GM19438 (cell line): Measurements from ENCODE around the gene SYT13.

Source experiments
- ATAC-seq: cut with Tn5 transposase; IDR thresholded peaks from one replicate; pipeline ENCODE4 v1.9.1; 2021; ENCODE audit warnings: low read depth; ENCODE audit not compliant: unreplicated experiment

Gene SYT13

GRCh38 chr11:45285930-45286632, at the start of gene SYT13:
Gene SYT13 (minus strand): TSS chr11:45286341. CDS start chr11:45286207, 134 bp downstream.
- ATAC-seq = no peak

GRCh38 chr11:45335434-45335833, 49.3 kb upstream of the SYT13 start:
- ATAC-seq = no peak

DNA sequence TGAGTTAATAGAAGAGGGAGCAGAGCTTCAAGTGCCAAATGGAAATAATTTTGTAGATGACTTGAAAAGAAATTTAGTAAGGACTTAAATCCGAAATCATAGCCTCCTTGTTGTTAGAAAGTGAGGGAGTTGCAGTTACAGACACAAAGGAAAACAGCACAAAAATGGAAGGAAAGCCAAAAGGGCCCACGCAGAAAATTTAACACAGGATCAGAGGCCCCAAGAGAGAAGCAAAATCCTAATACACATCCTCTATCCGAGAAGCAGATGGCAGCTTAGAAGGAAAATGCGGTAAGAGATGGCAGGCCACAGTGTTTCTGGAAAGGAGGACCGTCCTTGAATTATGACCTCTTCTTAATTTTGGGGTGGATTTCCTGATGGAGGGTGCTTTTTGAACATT, 48.7 kb upstream of the SYT13 start:
- ATAC-seq = no peak

DNA sequence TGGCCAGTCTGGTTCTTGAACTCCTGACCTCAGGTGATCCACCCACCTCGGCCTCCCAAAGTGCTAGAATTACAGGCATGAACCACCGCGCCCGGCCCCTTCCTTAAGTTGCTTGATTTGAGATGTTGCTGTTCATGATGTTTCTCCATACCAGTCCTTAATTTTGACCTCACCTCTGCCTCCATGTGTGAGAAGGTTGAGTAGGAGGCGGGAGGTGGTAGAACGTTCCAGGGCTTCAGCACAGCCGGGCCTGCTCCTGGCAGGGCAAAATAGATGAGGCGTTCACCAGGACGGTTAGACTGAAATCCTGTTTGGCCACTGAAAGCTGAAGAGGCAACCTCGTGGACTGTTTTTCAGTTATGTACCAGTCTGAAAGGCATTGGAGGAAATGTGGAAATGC, 48.3 kb upstream of the SYT13 start:
- ATAC-seq = no peak

- no peak for ATAC-seq
Measured at GRCh38 chr11:45333001-45333971, 47.1 kb upstream of the SYT13 start.

GRCh38 chr11:45332276-45332934, 46.3 kb upstream of the SYT13 start:
- no peak for ATAC-seq

DNA sequence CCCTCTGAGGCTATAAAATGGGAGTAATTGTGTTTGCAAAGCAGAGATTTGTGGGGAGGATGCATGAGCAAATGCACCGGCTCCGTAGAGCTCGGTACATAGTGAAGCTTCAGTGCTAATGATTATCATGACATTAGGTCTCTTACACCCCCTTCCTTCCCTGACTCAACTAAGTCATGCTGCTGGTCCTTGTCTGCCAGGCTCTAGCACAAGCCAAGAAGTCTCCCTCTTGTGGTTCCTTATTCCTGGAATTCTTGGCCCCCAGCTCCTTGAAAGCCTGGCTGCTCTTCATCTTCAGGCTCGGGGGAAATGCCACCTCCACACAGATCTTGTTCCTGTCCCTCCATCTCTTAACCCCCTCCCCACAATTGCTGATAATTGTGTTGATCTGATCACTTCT, 45.7 kb upstream of the SYT13 start:
- no peak for ATAC-seq

GRCh38 chr11:45328726-45329125, 42.6 kb upstream of the SYT13 start:
- no peak for ATAC-seq

DNA sequence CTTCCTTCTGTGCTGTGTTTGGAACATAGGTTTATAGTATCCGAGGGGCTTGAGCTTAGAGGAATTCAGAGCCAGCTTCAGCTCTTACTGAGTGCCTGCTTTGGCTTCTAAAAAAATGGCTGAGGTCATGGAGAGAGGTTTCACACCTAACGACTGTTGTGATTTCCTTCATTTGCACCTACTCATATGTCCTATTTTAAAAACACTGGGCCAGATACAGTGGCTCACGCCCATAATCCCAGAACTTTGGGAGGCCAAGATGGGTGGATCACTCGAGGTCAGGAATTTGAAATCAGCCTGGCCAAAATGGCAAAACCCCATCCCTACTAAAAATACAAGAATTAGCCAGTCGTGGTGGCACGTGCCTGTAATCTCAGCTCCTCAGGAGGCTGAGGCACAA, 38.3 kb upstream of the SYT13 start:
- no peak for ATAC-seq

DNA sequence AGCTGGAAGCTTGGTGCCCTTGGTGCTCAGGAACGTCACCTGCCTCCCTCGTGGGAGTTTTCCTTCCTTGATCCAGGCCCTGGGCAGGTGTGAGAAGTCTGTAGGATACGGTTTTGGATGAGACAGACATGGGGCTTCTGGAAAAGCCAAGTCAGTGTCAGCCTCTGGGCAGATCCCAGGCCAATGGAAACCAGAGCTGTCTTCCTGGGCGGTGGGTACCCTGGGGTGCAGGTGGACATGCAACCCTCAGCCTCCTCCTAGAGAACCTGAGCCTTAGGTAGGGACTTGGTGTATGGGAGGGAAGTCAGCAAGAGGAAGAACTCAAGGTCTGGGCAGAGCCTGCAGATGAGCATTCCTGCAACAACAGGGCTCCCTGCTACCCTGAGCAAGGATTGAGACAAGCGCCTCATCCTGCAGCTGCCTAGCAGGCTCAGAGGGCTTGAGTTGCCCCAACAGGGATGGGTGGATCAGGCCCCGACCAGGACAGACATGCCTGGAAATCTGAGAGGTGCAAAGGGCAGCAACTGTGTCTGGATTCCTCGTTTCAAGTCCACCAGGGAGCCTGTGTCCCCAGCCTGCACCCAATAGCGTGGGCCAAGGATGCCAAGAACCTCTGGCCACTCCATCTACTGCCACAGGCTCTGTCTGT, 37.6 kb upstream of the SYT13 start:
- no peak for ATAC-seq

- no peak for ATAC-seq
Measured at GRCh38 chr11:45322891-45323600, 36.9 kb upstream of the SYT13 start.

- no peak for ATAC-seq
Measured at GRCh38 chr11:45322111-45322705, 36.1 kb upstream of the SYT13 start.

DNA sequence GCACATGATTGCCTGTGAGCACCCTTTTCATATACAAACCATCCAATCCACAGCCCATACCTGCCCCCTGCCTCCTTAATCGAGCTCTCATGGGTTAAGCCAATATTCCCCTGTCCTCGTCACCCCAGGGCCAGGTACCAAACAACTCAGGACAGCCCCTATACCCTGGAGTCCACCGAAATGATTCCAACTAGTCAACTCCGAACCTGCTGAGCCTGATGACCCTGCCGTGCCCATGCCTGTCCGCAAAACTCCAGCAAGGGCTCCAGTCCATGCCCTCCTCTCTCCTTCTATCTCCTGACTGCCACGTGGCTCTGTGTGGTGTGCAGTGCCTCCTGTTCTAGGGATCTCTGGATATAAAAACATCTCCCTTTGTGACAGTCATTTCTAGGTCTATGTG, 35.5 kb upstream of the SYT13 start:
- no peak for ATAC-seq

GRCh38 chr11:45321031-45321595, 35.0 kb upstream of the SYT13 start:
- no peak for ATAC-seq

DNA sequence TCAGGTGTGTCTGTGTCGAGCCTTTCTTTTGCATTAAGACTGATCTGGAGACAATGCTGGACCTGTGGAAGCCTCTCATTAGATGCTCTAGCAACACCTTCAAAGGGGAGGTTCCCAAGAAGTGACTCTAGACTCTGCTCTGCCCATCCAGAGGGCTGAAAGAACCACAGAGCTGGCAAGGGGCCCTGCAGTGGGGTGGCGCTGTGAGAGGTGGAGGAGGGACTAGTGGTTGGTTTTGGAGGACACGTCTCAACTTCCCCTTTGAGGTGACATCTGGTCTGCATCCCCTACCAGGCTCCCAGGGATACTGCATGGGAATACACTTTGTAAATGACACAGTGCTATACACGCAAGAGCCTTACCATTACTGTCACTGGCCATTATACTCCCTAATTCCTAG, 34.2 kb upstream of the SYT13 start:
- ATAC-seq = no peak

DNA sequence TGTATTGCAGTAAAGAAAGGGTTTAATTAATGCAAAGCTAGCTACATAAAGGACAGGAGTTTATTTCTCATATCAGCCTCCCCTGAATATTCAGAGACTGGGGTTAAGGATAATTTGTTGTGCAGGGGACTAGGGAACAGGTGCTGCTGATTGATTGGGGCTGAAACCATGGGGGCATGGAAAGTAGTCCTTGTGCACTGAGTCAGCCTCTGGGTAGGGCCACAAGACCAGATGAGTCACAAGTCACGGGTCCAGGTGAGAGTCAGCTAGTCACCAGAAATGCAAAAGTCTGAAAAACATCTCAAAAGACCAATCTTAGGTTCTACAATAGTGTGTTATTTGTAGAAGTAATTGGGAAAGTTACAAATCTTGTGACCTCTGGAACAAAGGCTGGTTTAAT, 32.9 kb upstream of the SYT13 start:
- no peak for ATAC-seq

DNA sequence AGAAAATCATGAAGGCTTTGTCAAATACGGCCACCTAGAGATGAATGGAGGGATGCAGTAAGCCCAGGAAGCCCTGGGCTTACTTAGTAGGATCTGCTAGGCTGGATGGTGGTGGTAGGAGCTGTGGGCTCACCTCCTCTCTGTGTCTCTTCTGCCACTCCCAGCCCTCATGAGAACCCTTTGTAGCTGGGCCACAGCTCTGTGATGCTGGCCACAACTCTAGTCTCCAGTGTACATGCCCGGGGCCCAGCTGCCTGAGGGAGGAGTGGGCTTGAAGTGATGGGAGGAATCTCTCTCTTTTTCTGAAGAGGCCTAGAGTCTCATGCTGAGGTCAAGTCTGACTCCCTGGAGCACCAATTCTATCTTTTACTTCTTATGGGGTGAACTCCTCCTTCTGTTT, 32.4 kb upstream of the SYT13 start:
- no peak for ATAC-seq

GRCh38 chr11:45316258-45316657, 30.1 kb upstream of the SYT13 start:
- no peak for ATAC-seq

- ATAC-seq = no peak
Measured at GRCh38 chr11:45314900-45315299, 28.8 kb upstream of the SYT13 start.
